Measurements from ENCODE around the gene OR2AG2.
"Not testable (repeated sequence)": the region's sequence is repeated elsewhere in the genome, so short reads cannot be mapped to it uniquely, and the experiment has no call there.

Gene OR2AG2

GRCh38 chr11:6771926-6772893 lies at the start of gene OR2AG2:
Gene OR2AG2 (minus strand): TSS chr11:6771976. CDS start chr11:6768957, 3,019 bp downstream.
- FAIRE-seq = no peak

DNA sequence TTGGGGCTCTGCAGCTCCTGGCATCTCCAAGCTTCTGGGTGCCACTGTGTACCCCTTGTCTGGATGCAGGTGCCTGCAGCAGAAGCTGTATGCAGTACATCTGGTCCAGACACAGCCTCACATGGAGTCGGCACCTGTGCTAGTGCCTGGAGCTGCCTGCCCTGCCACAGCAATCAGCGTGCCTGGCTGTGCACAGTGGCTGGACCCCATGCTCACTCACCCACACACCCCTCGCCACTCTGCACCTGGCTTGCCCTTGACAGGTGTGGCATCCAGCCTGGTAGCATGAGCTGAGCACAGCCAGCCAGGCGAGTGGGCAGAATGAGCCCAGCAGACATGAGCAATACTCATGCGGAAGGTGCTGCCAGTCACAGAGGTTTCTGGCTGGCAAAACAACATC lies 47.2 kb upstream of the OR2AG2 start:
- no peak for FAIRE-seq

GRCh38 chr11:6817694-6818093 lies 45.9 kb upstream of the OR2AG2 start:
- FAIRE-seq = no peak

GRCh38 chr11:6813656-6814055 lies 41.9 kb upstream of the OR2AG2 start:
- no peak for FAIRE-seq

DNA sequence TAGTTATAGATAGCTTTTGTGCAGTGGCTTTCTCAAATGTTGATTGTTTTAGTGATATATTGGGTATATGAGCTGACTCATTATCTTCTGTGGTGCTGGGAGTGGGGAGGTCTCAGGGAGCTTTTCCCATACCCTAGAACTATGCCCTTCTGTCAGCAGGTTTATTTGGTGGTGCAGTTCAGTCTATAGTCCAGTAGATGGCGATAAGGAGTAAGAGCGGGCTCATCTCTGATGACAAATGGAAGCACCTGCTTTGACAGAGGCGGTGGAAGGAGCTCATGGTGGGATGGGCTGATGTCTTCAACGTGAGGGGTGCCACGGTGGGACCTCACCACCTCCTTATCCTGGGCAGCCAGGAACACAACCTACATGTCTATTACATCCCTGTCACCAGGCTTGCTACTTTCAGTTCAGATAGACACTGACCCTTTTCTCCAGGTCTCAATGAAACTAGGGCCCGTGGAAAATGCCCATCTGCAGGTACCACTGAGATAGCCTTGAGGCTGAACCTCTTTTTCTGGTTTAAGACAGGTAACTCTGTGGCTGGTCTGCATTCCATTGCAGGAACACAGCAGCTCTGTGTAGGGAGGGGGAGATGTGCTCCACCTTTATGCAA lies 40.7 kb upstream of the OR2AG2 start:
- no peak for FAIRE-seq

- FAIRE-seq = not testable (repeated sequence)
These were observed 29.3 kb upstream of the OR2AG2 start for GRCh38 chr11:6801075-6801474.

DNA sequence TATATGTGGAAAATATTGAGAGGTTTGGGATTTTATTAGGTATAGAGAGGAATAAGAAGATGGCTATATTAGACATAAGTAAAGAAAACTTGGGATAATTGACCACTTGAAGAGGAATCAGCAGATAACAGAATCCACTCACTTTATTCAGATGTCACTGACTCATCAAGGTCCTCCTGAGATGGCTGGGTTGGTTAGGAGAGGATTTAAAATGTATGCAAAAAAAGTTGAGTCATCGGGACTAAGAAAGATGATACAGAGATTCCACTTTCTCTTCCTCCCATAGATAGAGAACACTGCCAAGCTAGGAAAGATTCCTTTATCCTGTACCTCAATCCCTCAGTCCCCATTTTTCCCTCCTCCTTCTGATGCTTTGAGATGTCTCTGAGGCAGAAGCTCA lies 27.6 kb upstream of the OR2AG2 start, which contains the start of gene OR6A2:
Gene OR6A2 (minus strand): TSS at position 288 of the 400 bp plus-strand sequence. CDS start 3,981 bp downstream, outside the sequence.
- FAIRE-seq = no peak

DNA sequence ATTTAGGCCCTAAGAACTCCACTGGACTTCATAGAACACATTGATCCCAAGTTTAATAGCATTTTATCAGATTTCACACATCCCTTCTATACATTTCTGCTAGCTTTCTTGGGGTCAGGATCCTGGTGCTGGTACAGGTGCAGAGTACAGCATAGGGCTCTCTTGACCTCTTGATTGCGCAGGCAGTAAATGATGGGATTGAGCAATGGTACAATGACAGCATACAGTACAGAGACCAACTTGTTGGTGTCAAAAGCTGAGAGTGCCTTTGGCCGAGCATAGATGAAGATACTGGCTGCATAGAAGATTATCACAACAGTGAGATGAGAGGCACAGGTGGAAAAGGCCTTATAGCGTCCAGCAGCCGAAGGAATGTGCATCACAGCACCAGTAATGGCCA lies 22.9 kb upstream of the OR2AG2 start:
- no peak for FAIRE-seq

DNA sequence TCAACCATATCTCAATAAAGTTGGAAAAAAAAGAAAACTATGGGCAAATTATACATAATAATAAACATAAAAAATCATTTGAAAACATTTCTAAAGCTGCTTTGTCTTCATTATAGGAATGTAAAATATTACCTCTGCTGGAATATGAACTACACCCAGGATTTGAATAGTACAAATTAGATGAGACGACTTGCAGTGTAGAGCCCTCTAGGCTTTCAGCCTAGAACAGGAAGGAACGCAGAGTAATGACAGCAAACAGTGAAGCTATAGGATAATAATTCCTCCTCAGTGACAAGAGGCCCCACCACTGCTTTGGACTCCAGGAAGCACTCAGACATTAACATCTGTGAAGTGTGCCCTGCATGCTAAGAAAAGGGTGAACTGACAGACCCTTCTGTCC lies 18.8 kb upstream of the OR2AG2 start:
- FAIRE-seq = no peak

DNA sequence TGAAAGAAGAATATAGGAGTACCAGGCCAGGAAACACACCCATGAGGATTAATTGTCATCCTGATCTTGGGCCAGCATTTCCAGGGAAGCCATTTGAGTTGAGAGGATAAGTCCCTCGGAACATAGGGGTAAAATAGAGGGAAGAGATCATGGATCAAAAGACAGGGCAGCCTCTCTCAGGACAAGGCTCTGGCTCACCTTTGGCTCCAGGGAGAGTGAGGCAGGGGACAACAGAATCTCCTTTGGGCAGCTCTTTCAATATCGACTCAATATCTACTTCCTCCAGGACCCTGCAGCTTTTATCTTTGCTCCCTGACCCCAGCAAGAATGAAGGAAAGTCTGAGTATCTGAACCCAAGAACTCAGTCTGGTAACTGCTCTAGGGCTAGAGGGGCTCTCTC lies 10.9 kb upstream of the OR2AG2 start, which contains the start of gene OR2AG1:
Gene OR2AG1 (plus strand): TSS at position 301 of the 400 bp plus-strand sequence. CDS start 2,018 bp downstream, outside the sequence.
- FAIRE-seq = no peak

DNA sequence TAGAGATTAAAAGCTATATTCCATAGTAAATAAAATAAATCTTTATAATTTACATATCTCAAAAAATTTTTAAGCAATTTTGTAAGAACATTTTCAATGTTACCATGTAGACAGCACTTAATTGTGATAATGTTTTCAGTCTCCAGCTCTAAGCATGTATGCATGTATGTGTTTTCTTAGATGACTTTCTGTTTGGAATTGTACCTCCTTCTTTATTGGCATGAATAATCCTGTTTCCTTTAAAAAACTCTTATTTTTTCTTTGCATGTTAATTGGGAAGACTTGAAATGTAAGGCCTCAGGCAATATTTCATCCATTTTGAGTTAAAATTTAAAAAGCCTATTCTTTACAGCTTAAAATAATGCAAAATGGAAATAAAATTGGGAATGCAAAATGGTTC lies 9.1 kb upstream of the OR2AG2 start:
- FAIRE-seq = no peak

DNA sequence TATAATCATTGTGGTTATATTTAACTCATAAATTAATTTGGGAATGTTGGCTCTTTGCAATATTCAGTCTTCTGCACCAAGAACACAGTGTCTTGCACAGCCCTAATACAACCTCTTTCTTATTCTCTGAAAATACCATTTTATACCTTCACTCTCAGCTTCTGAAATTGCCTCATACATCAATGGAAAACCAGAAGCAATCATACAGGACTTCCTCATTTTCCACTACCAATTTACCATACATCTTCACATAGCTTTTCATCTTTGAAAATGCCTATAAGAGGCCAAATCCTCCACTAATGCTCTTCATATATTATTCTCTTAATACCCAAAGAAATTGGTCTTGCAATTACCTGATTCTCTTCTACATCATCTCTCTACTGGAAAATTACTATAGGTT lies 6.7 kb upstream of the OR2AG2 start:
- FAIRE-seq = no peak

DNA sequence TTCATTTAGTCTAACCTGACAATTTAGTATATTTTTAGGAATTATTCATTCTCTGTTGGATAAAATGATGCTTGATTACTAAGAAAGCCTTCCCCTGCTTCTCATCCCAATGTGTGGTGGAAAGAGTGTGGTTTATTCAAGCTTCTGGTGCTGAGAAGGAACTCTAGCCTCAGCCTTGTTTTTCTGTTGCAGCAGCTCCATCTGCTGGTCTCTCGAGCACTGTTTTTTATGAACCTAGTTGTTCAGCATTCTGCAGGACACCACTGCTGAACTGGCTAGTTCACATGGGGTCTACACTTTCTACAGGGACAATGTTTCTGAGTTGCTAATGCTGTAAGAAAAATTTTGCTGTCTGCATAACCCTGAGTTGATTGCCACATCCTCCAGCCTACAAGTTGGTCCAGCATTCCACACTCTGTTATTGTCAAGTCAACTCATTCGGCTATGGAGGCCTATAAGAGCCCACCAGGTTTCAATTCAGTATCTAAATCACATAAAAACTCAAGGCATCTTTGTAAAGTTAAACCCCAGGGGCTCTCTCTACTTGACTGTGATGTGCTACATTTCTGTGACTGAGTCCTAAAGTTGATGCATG lies 14.3 kb downstream of the OR2AG2 start:
- peak; percentile 98 for FAIRE-seq

GRCh38 chr11:6755953-6756347 lies 15.8 kb downstream of the OR2AG2 start:
- no peak for FAIRE-seq

- peak; percentile 94 for FAIRE-seq
These were observed 16.3 kb downstream of the OR2AG2 start for GRCh38 chr11:6755303-6755952.

GRCh38 chr11:6747097-6747668 lies 24.6 kb downstream of the OR2AG2 start:
- FAIRE-seq = no peak

DNA sequence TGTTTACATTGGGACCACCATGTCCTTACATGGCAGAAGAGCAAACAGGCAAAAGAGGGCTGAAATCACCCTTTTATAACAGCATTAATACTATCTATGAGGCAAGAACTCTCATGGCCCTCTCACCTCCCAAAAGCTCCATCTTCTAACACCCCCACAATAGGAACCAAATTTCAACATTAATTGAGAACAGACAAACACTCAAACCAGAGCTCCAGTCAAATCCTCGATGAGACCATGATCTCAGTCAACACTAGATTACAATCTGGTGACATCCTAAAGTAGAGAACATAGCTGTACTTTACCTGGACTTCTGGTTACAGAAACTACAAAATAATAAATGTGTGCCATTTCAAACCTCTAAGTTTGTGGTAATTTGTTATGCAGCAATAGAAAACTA lies 25.1 kb downstream of the OR2AG2 start:
- FAIRE-seq = no peak

DNA sequence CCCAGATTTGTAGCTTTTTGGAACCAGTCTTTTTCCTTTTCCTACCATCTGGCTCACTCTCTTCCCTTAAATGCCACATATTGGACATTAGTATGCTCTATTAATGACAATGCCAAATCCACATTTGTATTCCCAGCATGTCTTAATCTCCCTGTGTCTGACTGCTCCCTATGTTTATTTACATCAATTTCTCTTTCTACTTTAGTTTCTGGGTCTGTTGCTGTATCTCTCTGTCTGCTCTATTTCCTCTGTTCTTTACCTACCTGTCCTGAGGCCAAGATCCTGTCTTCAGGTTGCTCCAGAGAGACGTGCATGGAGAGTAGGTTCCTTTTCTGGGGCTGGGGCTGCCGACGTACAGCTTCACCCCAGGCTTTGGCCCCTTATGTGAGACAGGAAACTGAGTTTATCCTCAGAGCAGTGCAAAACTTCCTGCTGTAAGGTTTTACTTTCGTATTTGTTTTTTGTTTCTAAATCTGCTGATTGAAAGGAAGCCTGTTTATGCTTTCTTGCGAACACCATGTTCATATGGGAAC lies 25.6 kb downstream of the OR2AG2 start:
- no peak for FAIRE-seq

DNA sequence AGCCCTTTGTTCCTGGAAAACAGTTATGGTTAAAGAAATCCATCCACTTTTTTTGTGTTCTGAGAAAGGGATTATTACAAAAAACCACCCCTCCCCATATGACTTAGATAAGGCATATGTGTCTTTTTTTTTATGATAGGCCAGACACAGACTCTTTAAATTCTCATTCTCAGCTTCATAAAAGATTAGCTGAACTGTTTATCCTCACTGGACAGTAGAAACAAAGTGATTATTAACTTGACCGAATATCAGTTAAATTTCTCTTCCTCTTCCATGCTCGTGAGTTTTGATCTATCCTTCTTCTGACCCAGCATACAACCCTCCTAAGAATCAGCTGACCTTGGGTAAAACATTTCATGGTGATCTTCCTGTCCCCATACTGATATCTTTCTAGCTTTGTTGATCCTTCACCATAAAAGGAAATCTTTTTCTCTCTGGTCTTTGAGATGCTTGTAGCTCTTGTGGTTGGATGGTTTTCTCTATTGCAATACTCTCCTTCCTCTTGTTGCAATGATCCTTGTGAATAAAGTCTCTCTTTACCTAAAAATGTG lies 26.2 kb downstream of the OR2AG2 start:
- FAIRE-seq = no peak

GRCh38 chr11:6745018-6745417 lies 26.8 kb downstream of the OR2AG2 start:
- FAIRE-seq = no peak

- no peak for FAIRE-seq
These were observed 29.5 kb downstream of the OR2AG2 start for GRCh38 chr11:6742260-6742659.

DNA sequence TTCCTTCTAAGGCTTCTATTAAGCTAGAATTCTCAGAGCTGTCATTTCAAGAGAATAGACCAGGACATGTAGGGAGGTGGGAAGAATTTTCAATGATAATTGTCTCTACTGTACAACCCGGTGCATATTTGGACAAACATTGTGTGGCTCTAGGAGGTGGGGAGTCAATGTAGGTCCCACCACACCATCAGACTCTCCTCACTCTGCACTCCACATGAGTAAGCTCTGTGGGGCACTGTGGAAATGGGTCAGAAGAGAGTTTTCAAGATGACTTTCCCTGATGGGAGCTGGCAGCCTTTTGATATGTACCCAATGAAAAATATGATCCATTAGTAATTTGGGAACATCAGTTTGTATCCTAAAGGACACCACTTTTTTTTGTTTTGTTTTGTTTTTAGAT lies 33.2 kb downstream of the OR2AG2 start:
- no peak for FAIRE-seq

Measured in islet of Langerhans (tissue), 1 donor.